AG09319 (cell line): Measurements from ENCODE around the gene LEMD3.

ENCODE experiments used
- DNase-seq: peaks from one replicate; pipeline ENCODE4 v3.0.0-alpha.2; 2010; ENCODE audit warnings: low read depth; ENCODE audit errors: extremely low read depth
- TF ChIP-seq, protein P1 (sequence below): IDR thresholded peaks from 2 replicates; pipeline ENCODE4 v1.5.1; 2011; ENCODE audit warnings: low read depth, mild to moderate bottlenecking, inconsistent platforms, low read length, moderate library complexity

Gene LEMD3

DNA sequence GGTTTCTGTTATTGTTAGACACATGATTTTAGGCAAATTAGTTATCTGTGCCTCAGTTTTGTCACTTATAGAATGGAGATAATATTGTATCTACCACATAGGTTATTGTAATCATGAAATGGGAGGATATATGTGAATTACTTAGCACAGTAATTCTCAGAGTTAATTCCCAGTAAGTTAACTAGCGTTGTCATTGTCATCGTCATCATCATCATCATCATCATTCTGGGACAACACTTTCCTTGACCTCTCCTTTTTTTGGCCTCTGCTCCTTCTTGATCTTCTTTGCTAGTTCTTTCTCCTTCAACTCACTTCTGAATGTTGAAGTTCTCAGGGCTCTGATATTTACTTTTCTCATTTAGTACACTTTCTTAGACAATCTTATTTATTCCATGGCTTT is 122.9 kb downstream of the LEMD3 start:
- TF ChIP-seq, protein P1, sequence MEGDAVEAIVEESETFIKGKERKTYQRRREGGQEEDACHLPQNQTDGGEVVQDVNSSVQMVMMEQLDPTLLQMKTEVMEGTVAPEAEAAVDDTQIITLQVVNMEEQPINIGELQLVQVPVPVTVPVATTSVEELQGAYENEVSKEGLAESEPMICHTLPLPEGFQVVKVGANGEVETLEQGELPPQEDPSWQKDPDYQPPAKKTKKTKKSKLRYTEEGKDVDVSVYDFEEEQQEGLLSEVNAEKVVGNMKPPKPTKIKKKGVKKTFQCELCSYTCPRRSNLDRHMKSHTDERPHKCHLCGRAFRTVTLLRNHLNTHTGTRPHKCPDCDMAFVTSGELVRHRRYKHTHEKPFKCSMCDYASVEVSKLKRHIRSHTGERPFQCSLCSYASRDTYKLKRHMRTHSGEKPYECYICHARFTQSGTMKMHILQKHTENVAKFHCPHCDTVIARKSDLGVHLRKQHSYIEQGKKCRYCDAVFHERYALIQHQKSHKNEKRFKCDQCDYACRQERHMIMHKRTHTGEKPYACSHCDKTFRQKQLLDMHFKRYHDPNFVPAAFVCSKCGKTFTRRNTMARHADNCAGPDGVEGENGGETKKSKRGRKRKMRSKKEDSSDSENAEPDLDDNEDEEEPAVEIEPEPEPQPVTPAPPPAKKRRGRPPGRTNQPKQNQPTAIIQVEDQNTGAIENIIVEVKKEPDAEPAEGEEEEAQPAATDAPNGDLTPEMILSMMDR, result no peak

DNA sequence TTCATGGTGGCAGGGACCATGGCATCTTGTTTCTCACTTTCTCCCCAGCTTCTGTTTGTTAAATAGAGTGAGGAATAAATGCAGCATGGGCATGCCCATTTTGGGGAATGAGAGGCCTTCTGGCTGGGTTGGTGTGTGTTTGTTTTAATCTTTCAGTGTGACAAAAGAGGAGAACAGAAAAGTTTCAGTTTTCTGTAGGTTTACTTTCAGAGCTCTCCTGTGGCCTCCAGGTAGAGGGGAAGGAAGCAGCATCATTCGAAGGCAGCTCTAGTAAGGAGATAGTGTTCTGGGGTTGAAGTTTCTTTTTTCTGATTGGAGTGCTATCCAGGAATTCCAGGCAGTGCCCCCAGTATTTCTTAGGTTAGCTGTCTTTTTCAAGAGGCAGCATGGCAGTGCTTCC is 124.4 kb downstream of the LEMD3 start:
- TF ChIP-seq, protein P1, result no peak
- DNase-seq, result no peak

More for the DNA sequence above, 122.9 kb downstream of the LEMD3 start:
- DNase-seq, result no peak

DNA sequence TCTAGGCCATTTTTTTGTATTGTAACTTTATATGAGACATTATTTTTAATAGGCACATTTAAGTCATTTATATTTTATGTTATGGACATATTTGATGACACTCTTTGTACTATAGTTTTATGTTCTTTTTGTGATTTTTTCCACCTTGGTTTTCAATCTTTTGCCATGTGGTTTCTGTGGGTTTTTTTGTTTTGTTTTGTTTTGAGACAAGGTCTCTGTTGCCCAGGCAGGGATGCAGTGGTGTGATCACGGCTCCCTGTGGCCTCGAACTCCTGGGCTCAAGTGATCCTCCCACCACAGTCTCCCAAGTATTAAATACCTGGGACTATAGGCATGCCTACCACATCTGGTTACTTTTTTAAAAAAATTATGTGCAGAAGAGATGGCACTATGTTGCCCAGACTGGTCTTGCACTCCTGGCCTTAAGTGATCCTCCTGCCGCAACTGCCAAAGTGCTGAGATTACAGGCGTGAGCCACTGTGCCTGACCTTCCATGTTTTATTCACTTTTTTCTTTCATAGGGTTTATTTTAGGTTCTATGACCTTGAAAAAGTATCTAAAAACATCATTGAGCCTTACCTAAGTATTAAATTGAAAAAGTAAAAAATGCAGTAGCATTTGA is 125.4 kb downstream of the LEMD3 start:
- TF ChIP-seq, protein P1, result no peak
- no peak for DNase-seq

DNA sequence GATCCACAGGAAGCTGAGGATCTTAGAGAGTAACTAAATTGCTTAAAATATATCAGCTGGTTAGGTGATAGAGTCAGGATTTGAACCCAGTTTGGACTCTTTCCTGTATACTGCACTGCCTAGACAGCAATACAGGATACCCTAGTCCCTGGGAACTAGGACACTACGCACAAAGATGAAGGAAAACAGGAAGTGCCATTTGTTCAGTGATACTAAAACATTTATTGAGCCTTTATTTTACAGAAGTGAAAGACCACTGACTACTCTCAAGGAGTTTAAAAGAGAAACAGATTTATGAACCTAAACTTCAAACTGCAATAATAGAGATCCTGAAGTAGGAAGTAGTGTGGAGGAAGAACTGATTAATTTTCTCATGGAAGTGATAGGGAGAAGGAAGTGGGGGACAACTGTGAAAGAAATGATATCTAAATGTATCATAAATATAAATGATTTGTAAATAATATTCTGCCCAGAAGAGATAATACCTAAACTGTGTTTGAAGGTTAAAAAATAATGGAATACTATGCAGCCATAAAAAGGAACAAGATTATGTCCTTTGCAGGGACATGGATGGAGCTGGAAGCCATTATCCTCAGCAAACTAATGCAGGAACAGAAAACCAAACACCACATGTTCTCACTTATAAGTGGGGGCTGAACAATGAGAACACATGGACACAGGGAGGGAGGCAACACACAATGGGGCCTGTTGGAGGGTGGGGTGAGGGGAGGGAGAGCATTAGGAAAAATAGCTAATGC is 127.3 kb downstream of the LEMD3 start:
- TF ChIP-seq, protein P1, result no peak
- DNase-seq, result no peak
